HG03469 (cell line): ENCODE measurements around the gene MED25.

ENCODE experiments used
- ATAC-seq: cut with Tn5 transposase; IDR thresholded peaks from one replicate; pipeline ENCODE4 v1.9.1; 2021; ENCODE audit warnings: mild to moderate bottlenecking, moderate library complexity, moderate number of reproducible peaks; ENCODE audit not compliant: unreplicated experiment

Gene MED25

DNA sequence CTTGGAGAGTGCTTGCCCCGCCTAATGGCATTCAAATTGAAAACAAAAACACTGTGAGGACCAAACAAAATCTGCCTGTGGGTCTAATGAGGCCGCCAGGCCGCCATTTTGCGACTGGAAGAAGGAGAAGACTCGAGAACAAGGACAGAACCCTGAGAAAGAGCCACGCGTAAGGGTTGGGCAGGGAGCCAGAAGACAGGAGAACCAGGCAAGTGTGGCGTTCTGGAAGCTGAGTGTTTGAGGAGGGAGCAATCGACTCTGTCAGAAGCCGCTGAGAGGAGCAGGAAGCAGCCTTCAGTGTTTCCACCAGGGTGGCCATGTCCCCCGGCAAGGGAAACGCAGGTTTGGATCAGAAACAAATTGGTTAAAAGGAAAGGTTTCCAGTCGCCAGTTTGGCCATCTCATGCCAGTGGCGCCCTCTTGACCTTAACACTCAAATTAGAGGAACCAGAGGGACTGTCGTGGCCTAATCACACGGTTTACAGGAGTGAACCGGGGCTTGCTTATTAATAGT, 22.7 kb downstream of the MED25 start:
- ATAC-seq: no peak

DNA sequence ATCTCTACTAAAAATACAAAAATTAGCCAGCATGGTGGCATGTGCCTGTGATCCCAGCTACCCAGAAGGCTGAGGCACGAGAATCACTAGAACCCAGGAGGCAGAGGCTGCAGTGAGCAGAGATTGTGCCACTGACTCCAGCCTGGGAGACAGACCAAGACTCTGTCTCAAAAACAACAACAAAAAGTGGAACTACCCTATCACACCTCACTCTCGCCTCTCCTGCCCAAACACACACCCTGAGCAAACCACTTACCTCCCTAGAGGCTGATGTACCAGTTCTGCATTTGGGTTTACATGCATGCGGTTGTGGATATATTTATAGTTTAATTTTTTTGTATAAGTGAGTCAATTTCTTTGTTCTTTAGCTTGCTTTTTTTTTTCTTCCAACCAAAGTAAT, 25.2 kb downstream of the MED25 start:
- no peak for ATAC-seq

DNA sequence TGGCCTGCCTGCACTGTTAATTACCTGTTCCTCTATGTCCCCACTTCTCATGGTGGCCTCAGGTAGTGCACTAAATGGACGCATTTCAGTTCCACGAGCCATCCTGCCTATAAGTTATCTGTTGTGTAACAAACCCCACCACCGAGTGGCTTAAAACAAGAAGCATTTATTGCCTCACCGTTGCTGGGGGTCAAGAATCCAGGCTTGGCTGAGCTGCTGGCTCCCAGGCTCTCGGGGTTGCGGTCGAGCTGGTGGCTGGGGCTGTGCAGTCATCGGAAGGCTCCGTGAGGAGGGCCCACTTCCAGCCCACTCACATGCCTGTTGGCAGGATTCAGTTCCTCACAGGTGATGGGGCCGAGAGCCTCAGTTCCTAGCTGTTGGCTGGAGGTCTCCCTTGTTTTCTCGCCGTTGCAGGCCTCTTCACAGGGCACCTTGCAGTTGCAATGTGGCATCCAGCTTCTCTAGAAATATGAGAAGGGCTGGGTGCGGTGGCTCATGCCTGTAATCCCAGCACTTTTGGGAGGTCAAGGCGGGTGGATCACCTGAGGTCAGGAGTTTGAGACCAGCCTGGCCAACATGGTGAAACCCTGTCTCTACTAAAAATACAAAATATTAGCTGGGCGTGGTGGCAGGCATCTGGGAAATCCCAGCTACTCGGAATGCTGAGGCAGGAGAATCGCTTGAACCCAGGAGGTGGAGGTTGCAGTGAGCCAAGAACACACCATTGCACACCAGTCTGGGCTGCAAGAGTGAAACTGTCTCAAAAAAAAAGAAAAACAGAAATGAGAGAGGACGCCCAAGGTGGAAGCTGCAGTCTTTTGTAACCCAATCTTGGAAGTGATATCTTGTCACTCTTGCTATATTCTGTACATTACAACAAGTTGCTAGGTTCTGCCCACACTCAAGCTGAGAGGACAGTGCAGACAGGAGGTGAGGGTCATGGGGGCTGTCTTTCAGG, 26.3 kb downstream of the MED25 start:
- ATAC-seq: no peak

DNA sequence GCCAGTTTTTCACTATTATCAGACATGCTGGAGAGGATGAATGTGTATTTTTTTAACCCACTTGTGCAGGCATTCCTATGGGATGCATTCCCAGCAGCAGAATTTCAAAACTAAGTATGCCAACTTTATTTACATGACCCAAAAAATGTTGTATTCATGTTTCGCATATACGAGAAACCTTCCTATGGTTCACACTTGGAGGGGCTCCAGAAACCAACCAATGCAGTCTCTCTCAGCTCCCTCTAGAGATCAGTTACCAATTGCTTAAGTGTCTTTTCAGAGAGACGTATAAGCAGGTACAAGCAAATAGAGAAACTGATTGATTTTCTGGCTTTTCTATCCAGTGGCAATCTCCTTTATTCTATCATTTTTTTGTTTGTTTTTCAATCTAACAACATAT, 27.3 kb downstream of the MED25 start:
- ATAC-seq: no peak

DNA sequence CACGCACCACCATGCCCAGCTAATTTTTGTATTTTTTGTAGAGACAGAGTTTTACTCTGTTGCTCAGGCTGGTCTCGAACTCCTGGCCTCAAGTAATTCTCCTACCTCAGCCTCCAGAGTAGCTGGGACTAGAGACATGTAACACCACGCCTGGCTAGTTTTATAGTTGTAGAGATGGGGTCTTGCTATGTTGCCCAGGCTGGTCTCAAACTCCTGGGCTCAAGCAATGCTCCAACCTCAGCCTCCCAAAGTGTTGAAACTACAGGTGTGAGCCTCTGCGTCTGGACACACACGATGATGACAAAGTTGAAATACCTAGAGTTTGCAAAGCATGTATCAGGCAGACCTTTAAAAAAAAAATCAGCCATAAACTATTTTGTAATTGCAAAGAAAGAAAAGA, 28.3 kb downstream of the MED25 start:
- ATAC-seq: no peak

GRCh38 chr19:49847731-49848696, 29.9 kb downstream of the MED25 start:
- no peak for ATAC-seq

- ATAC-seq: no peak
Measured at GRCh38 chr19:49848938-49849337, 30.8 kb downstream of the MED25 start.

- no peak for ATAC-seq
Measured at GRCh38 chr19:49849433-49850220, 31.5 kb downstream of the MED25 start.

DNA sequence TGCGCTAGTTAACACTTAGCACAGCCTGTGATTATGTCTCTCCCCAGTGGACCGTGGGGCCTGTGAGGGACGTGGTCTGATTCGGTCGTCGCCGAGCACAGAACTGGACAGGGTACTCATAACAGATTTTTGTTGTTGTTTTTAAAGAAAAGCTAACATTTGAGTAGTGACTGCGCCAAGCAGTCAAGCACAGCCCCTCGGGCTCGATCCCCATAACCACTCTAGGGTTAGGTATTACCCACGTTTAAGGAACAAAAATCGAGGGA, 32.1 kb downstream of the MED25 start:
- peak; percentile 3 for ATAC-seq

DNA sequence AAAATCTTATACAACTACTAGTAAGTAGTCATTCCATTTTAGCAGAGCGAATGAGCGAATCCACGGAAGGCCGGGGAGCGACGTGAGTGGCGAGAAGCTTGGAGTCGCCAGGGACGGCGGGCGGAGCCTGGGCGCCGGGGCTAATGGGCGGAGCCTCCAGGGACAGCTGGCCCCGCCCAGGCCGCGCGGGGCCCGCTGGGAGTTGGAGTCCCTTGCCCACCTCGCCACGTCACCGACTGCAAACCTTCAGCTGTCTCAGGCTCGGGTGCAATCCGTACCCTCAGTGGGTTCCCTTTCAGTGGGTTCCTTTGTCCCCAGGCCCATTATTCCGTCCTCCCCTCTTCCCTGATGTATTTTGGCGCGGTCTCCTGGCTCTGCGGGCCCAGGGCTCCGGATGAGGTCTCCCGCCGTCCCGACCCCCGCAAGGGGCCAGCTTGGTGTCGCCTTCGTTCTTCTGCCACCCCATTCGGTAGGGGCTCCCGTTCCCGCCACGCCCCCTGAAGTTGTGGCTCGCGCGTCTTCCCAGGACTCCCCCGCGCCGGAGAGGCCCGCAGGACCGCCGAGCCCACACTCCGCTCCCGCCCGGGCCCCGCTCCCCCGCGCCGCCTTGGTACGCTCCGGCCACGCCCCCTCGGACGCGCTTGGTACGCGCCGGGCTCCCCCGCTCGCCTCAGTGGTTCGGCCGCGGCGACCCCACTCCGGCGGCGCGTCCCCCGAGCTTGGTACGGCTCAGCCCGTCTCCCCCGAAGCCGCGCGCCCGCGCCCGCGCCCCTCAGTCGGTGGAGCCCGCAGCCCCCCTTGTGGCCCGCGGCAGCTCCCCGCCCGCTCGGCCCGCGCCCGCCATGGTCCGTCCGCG, 32.6 kb downstream of the MED25 start, which contains the start of gene PTOV1:
TSS of gene PTOV1 (plus strand) at position 673 of the 856 bp plus-strand sequence.
- ATAC-seq: peak; percentile 34

DNA sequence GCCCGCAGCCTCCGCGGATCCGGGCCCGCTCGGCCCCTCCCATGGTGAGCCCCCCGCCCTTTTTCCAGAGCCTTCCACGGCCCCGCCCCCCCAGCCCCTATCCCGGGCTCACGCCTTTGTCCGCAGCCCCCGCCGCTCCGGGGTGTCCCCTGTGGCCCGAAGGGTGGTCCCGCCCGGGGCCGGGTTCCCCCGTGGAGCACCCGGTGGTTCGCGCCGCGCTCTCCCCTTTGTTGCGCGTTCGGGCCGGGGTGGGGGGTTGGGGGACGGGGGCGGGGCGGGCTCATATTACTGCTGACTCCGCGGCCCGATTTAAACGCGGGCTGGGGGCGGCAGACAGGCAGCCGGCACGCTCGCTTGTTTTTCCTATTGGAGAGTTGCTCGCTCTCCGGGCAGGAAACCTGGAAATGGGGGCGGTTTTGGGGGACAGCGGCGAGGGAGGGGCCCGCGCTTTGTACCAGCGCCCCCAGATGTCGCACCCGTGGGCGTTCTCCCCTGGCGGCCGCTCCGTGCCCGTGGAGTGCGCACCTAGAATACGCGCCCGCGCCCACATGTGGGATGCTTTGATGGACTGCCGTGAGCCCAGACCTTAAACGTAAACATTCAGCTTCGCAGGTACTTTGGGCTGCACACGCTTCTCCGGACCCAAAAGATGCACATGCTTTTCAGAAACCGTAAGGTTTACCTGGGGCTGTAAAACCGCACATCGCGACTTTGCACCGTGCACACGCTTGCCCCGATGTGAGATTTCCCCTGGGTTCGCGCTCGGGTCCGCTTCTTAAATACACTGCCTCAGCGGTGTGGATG, 33.6 kb downstream of the MED25 start:
- no peak for ATAC-seq

GRCh38 chr19:49852631-49853126, 34.6 kb downstream of the MED25 start:
- ATAC-seq: no peak

GRCh38 chr19:49853852-49854377, 35.8 kb downstream of the MED25 start:
- no peak for ATAC-seq

DNA sequence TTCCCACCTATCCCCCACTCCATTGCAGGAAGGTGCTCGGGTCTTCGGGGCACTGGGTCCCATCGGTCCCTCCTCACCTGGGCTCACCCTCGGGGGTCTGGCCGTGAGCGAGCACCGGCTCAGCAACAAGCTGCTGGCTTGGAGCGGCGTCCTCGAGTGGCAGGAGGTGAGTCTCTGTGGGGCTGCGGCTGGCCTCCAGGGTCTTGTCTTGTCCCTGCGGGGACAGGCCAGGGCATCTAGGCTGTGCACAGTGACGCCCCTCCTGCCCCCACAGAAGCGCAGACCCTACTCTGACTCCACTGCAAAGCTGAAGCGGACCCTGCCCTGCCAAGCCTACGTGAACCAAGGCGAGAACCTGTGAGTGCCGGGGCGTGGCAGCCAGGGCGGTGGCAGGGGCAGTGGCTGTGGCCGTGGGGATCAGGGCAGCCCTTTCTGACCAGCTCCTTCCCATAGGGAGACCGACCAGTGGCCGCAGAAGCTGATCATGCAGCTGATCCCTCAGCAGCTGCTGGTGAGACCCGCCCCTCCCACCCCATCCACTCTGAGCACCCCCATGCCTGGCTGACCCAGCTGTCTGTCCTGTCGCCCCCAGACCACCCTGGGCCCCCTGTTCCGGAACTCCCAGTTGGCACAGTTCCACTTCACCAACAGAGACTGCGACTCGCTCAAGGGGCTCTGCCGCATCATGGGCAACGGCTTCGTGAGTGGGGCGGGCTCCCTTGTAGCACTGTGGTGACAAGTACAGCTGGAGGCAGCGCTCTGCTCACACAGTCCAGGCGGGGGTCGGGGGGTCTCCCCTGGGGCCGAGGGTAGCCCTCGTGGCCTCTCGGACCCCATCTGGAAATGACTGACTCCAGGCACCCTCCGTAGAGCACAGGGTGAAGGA, 36.5 kb downstream of the MED25 start:
- no peak for ATAC-seq

DNA sequence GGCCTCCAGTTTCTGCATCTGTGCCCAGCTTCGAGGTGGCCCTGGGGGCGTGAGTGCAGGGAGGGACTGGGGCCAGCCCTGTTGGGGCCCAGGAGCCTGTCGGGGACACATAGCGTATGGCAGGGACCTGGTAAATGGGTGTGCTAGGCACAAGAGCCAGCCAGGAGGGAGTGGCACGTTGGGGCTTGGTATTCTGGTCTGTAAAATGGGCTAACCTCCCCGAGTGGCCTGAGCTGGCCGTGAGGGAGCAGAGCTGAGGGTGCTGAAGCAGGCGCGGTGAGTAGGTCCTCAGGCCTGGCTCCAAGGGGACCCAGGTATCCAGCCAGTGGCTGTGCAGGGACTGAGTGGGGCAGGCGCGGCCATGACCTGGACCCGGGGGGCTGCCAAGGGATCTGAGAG, 37.2 kb downstream of the MED25 start:
- no peak for ATAC-seq

- no peak for ATAC-seq
Measured at GRCh38 chr19:49855676-49856573, 37.8 kb downstream of the MED25 start.
